Ramos (cell line): ENCODE results near the gene SPACA7.

Experiments used
- in situ Hi-C: fragments of 300-500 bp; cut with MboI; formaldehyde crosslinking; loops from one replicate; pipeline ENCODE4 v1.14.3; 2022; ENCODE audit warnings: low sequenced_read_pairs; ENCODE audit not compliant: unreplicated experiment

SPACA7 gene, protein sequence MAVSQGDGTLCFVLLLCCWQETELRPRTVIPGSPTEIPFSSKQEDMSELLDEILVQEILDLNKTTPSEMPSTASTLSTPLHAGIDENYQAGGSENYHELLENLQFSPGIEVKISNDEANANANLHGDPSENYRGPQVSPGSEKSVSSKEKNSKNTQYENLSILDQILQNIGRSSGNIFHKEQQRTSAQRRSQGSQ

DNA sequence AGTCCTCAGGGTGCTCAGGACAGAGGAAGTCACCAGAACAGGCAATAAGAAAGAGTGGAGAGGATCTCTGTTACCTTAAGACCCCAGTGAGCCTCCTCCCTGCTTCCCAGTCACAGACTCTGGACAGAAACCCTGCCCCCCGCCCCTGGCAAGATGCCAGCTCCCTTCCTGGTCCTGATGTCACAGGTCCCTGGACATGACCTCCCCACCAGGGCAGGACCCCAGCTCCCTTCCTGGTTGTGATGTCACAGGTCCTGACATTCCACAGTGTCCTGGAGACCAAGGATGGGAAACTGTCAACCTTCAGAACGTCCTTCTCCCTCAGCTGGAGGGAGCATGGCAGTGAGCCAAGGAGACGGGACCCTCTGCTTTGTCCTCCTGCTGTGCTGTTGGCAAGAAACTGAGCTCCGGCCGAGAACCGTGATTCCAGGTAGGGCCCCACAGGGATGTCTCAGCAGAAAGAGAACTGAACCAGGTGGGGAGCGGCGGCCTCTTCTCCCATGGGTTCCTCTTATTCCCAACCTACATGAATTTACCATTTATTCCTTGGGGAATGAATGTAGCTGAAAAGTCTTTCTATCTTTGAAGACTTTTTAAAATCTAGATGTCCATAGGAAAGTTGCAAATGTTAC lies at the start of gene SPACA7:
SPACA7 (plus strand) TSS at position 306 of the 632 bp plus-strand sequence; CDS start at position 337, 31 bp downstream.
- in situ Hi-C loops = no loop called here

DNA sequence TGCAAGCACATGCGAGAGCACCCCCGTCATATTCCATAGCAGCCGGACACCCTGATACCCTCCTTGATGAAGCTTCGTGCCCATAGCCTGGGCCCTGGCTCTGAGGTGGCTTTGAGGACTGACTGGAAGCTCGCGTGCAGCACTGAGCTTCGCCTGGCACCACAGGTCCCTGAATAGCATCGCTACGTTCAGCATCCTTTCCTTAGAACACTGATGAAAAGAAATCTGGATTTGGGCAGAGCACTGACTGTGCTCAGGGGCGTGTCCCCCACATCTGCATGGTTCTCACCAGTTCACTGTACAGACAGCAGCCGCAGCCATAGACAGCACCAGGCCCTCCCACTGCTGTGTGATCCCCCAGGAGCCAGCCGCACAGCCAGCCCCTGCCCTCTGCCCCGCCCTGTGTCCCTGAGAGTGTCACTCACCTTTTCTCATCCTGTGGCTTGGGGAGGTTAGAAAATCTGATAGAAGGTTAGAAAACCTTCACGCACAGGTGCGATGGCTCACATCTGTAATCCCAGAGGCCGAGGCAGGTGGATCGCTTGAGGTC lies 49.3 kb upstream of the SPACA7 start:
- in situ Hi-C loops = no loop called here

DNA sequence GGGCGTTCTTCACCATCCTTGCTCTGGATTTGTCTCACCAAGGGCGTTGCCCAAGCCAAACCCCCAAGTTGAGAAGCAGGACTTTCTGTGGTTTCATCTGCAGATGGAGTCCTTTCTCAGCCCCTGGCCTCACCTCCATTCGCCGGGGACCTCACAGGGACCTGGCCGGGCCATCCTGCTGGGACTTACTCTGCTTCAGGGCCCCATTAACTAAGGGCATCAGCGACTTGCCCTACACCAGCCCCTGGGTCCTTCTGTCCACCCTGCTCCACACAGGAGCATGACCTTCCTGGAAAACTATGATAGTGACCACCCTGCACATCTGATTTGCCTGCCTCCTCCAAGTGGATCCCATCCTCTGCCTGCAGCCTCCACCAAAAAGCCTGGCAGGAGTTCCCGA lies 47.2 kb upstream of the SPACA7 start:
- in situ Hi-C loops = no loop called here

DNA sequence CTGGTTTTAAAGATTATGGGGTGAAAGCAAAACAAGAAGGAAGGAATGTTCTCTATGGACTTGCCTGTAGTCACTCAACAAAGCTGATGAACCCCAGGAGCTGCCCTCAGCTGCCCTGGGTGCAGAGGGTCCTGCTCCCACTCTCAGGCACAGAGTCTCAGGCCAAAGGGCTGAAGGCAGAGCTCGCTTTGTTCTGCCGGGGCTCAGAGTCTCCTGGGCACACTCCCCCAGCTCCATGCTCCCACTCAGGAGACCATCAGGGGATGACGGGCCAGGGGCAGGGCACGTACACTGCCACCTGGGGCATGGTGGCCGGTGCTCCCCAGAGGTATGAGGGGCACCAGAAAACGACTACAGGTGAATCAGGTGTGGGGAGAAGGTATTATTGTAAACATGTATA lies 46.8 kb upstream of the SPACA7 start:
- in situ Hi-C loops = no loop called here

DNA sequence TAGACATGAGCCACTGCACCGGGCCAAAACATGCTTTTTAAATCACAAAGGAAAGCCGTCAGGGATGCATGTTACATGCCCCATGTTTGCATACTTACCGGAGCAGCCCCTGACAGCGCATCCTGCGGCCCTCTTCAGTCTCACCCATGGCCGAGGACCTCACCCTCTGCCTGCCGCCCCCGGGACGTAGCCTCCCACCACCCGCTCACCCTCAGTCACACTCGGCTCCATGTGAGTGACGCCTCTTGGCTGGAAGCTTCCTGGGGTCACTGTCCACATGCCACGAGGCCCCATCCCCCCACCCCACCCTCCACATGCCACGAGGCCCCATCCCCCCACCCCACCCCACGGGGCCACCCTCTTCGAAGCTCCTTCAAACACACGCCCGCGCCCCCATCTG lies 46.1 kb upstream of the SPACA7 start:
- in situ Hi-C loops = no loop called here

DNA sequence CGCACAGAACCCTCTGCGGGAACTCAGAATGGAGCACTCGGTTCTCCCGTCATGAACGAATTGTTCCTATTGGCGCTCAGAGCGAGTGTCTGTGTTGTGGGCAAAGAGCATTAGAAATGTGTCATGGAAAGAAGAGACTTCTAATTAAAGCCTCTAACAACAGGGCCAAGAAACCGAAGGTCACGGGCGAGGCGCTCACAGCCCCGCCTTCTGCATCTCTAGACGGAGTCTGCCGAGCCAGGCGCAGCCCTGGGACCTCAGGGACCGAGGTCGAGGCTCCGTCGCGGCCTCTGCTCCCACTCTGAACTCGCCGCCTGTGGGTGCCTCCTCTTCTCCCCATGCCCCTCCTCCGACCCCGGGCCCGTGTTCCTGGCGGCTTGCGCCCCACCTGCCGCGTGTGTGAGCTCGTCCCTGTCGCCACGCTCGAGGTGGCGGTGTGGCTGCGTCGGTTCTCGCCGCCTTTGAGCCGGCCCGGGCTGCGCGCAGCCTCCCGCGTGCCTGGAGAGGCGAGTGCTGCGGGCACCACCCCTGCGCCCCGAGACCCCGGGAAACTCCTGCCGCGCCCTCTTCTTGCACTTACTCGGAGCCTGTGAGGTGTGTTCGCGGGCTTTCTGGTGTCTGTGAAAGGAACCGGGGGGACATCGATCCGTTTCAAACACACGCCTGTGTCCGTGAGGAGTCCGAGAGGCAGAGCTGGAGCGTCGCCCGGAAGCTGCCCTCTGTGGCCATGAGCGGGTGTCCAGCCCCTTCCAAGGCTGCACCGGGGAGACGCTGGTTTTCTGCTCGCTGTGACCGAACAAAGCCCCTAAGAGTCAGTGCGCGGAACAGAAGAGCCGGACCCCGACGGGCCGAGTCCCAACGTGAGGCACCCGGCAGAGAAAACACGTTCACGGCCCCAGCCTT lies 45.4 kb upstream of the SPACA7 start:
- in situ Hi-C loops = no loop called here

DNA sequence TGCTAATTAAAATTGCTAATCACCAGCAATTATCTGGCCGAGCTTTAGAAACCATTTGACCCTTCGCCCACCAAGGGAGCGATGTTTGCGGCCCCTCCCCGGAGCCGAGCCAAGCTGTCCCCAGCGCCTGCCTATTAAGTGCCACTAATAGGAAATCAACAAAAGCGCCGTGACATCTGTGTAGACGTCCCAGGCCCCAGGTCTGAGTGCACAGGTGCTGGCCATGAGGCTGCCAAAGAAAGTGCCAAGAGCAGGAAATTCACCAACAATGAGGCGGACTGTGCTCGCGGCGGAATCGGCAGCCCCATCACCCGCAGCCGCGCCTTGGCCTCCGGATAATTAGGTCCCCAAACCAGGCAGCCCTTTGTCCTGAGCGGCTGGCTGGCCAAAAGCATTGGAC lies 44.5 kb upstream of the SPACA7 start:
- in situ Hi-C loops = no loop called here

DNA sequence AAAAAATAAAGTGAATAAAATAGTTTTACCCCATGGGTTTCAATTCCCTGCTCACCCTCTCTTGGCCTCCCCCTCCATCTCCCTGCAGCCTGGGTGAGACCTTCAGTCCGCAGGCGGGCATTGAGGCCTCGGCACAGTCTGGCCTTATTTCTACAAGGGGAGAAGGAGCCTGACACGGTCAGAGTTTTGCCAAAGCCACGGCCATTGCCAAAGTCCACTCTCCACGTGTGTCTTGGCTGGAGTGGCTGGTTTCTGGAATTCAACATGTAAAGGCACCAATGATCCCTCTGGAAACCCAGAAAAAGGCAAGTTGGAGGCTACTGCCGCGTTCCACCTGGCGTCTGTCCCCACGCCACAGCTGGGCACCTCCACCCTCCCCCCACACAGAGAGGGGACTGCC lies 43.4 kb upstream of the SPACA7 start:
- in situ Hi-C loops = no loop called here

DNA sequence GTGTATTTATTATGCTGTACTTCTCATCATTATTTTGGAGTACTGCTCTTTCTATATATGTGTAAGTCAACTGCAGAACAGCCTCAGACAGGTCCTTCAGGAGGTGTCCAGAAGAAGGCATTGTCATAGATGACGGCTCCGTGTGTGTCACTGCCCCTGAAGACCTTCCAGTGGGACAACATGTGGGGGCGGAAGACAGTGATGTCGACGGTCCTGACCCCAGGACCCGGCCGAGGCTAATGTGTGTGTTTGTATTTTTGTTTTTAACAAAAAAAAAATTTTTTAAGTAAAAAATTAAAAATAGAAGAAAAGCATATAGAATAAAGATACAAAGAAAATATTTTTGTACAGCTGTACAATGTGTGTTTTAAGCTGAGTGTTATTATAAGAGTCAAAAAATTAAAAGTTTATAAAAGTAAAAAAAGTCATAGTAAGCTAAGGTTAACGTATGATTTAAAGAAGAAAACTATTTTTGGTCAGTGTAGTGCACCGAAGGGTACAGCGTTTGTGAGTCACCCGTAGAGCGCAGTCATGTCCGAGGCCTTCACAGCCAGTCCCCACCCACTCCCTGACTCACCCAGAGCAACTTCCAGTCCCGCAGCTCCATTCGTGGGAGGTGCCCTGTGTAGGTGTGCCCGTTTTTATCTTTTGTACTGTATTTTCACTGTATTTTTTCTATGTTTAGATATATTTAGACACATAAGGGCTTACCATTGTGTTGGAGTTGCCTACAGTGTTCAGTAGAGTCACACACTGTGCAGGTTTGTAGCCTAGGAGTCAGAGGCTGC lies 42.2 kb upstream of the SPACA7 start:
- in situ Hi-C loops = no loop called here

DNA sequence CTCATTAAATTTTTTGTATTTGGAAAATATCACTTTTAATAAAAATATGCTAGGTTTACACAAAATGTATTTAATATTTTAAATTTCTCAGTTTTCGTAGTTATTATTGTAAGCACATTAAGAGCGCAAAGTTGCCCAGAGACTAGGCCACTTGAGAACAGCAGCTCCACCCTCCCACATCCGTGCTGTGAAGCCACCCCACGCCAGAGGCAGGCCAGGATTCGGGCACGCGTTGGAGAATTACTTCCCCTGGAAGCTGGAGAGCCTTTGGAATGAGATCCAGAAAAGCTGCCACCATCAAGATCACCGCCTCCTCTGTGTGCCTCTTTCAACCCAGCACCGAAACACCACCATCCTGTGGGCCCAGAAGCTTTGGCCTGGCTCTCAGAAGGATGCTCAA lies 41.0 kb upstream of the SPACA7 start:
- in situ Hi-C loops = no loop called here

DNA sequence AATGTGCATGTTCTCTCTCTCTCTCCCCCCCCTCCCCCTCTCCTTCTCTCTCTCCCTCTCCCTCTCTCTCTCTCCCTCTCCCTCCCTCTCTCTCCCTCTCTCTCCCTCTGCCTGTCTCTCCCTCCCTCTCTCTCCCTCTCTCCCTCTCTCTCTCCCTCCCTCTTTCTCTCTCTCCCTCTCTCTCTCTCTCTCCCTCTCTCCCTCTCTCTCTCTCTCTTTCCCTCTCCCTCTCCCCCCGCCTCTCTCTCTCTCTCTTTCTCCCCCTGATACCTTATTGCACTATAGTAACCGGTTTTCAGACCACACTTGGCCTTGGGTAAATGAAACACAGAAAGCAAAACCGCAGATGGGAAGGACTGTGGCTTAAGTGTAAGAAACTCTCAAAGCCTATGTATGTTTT lies 34.7 kb upstream of the SPACA7 start:
- in situ Hi-C loops = no loop called here

DNA sequence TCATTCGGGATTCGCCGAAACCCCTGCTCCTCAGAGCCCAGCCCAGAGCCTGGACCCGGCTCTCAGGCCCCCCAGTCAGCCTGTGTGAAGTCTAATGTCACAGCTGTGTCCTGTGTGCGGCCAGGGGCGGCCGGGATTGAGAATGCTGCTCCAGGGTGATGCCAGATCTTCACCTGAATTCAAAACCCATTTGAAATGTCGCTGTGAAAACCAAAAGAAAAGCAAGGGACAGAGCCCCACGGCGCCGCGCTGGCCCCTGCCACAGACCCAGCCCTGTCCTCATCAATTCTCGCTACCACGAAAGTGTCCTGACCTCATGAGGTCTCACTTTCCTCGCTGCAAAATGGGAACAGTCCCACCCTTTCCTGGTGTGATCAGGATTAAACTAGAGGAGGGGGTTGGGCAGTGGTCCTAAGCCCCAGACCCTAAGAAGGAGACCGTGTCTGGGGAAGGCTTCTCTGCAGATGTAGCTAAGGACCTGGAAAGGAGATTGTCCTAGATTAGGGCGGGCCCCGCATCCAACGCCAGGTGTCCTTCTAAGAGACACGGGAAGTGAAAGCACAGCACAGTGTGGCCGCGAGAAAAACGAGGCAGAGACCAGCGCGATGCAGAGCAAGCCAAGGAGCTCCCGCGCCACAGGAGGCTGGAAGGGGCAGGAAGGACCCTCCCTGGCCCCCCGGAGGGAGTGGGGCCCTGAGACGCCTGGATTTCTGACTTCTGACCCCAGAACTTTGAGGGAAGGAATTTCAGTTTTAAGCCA lies 34.0 kb upstream of the SPACA7 start:
- in situ Hi-C loops = no loop called here

DNA sequence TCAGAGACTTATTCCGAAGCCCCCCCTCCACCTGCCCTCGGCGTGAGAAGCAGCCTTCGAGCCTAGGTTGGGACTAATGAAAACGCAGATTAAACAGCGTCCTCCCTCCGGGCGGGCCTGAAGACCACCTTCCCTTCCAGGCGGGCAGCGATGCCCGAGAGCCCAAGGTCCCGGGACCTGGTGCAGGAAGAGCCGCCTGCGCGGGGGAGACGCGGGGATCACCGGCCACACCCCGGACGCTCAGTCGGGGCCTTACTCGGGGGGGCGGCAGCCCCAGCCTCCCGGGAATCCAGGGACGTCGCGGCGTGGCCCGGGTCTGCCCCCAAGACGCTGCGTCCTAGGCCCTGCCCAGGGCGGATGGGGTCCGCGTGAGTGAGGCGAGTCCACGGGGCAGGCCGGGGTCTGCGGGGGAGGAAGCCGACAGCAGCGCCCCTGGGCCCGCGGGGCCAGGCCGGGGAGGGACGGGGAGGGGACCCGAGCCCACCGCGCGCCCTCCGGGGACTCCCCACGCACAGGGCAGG lies 33.3 kb upstream of the SPACA7 start:
- in situ Hi-C loops = no loop called here

DNA sequence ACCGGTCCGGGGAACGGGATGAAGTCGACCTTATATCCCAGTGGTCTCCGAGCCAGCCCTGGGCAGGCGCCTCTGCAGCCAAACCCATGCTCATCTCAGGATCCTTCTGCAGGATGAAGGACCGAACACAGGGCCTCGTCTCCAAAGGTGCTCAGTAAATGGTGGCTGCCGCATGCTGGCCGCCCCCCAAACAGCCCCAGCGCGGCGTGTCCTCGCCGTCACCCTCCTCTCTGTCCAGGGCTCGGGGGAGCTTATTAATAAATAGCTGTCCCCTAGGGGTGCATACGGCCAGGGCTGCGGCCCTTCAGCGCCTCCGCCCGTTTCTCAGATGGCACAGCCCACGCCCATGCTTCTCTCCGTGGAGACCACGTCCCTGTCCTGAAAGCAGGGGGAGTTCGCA lies 32.6 kb upstream of the SPACA7 start:
- in situ Hi-C loops = no loop called here

DNA sequence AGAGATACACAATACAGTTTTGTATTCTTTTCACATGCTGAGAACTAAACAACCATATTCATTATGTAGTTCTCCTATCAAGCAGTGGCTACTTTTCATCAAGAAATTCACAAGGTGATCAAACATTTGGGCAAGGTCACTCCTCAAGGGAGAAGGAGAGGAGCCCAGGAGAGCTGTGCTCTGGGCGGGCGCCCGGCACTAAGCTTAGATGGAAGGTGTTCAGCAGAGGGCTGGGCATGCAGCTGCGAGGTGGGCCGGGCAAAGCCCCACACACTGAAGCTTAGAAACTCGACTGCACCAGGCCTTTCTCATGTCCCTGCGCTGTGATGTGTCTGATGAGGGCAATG lies 30.4 kb upstream of the SPACA7 start:
- in situ Hi-C loops = no loop called here

DNA sequence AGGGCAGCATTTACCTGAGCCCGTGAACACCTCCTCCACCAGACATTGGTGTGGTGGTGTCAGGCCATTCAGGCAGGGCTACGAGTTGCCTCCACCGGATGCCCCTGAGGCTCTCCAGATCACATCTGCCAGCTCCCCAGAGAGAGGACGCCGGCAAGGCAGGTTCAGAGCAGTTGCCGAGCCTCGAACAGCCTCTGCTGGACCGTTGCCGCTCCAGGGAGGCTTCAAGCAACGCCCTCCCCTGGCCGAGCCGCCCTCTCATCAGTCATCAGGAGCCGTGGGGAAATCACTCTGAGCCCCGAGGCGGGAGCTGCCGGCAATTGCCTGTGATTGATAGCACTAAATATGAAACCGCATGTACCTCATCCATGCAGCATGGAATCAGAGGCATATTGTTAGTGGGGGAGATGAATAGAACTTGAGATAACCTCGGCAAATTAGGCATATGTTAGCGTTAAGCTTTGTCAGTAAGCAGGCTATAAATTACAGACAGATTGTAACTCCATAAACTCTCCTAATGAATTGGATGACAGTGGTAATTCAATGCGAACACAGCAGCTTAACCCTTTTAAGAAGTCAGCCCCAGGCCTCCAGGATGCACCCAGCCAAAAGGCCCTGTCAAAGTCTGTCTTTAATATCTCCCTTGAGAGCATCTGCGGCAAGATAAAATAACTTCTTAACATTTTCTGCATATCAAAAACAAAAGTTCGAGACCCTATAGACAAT lies 29.8 kb upstream of the SPACA7 start:
- in situ Hi-C loops = no loop called here

DNA sequence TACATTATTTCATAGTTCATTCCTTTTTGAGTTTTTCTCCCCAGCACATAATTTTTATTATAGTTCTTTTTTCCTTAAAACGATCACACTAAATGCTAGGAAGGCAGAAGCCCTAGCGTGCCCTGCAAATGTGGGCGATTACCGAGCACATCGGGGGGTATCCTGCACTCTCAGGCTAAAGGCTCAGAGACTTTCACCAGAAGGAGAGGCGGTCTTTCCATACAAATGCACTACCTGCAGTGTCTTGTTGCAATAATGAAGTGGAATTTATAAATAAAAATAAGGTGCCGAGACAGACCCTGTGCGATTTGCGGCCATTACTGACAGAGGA lies 29.3 kb upstream of the SPACA7 start:
- in situ Hi-C loops = no loop called here

DNA sequence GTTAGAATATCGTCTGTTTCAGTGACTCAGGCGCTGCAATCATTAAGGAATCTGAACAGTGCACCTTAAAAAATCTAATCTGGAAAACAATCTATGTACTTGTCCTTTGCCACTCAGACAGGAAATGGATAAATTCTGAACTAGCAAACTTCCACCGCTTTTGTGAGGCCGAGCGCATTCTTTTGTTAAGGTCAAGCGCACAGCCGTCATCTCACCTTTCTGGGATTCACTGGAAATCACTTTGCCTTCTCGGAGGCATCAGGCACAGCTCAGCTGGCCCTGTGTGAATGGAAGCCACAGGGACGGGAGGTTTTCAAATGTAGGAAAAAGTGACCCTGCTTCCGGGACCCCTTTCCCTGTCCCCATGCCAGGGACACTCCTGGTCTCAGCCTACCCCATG lies 28.2 kb upstream of the SPACA7 start:
- in situ Hi-C loops = no loop called here
